HTERT RPE-1 (cell line): Measurements from ENCODE around the gene LRRTM2.
"Not testable (repeated sequence)": the region's sequence is repeated elsewhere in the genome, so short reads cannot be mapped to it uniquely, and the experiment has no call there.

ENCODE experiments used
- in situ Hi-C: fragments of 300-500 bp; cut with MboI; formaldehyde crosslinking; loops from 4 replicates; pipeline ENCODE4 v1.14.3; 2020; ENCODE audit warnings: low sequenced_read_pairs

LRRTM2 gene

GRCh38 chr5:138841531-138841930 is 33.6 kb downstream of the LRRTM2 start:
- in situ Hi-C loops: no loop called here

- in situ Hi-C loops: no loop called here
Measured at GRCh38 chr5:138840103-138840502, 35.0 kb downstream of the LRRTM2 start.

- in situ Hi-C loops: no loop called here
Measured at GRCh38 chr5:138837160-138837559, 38.0 kb downstream of the LRRTM2 start.

- in situ Hi-C loops: not testable (repeated sequence)
Measured at GRCh38 chr5:138834853-138835252, 40.3 kb downstream of the LRRTM2 start.

- in situ Hi-C loops: no loop called here
Measured at GRCh38 chr5:138833726-138834480, 41.2 kb downstream of the LRRTM2 start.

- in situ Hi-C loops: no loop called here
Measured at GRCh38 chr5:138833080-138833479, 42.1 kb downstream of the LRRTM2 start.

GRCh38 chr5:138832218-138832617 is 42.9 kb downstream of the LRRTM2 start:
- in situ Hi-C loops: no loop called here

GRCh38 chr5:138831703-138832102 is 43.4 kb downstream of the LRRTM2 start:
- in situ Hi-C loops: no loop called here

GRCh38 chr5:138829341-138829740 is 45.8 kb downstream of the LRRTM2 start:
- in situ Hi-C loops: no loop called here

- in situ Hi-C loops: no loop called here
Measured at GRCh38 chr5:138828556-138828955, 46.6 kb downstream of the LRRTM2 start.

GRCh38 chr5:138824924-138825863 is 49.9 kb downstream of the LRRTM2 start:
- in situ Hi-C loops: no loop called here

- in situ Hi-C loops: no loop called here
Measured at GRCh38 chr5:138824516-138824915, 50.6 kb downstream of the LRRTM2 start.

GRCh38 chr5:138820695-138821094 is 54.4 kb downstream of the LRRTM2 start:
- in situ Hi-C loops: no loop called here

- in situ Hi-C loops: no loop called here
Measured at GRCh38 chr5:138819081-138819480, 56.1 kb downstream of the LRRTM2 start.
